ENCODE measurements around the gene LUZP2. TPM values are rescaled to one million over a fixed set of nuclear protein-coding genes. Genes with fewer than 3 reads are reported as not detected.

Gene LUZP2
- polyA plus RNA-seq, 1 of the 3 experiments (the other 2 are of a cell fraction), result 0.03 TPM

DNA sequence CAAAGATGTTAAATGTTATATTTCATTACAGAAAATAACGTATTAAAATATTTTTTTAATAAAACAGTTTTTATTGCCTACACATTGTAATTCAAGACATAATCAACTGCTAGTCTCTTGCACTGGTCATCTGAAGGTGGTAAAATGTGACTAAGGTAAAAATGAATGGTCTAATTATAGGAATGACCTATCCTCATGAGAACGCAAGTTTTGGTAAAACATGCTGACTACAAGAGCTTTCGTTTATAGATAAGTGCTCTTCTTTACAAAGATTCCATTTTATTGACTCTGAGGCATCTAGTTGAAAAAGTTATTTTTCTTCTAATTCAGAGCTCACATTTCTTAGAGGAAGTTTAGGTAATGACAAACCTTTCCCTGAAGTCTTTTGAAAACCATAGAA lies 27.3 kb downstream of the LUZP2 start:
- no peaks in the 10 kb centered on the region for H3K79me2 ChIP-seq (ENCODE audit: insufficient read depth)
- H3K27ac ChIP-seq (ENCODE audit: low read depth in 2 of 2, low read length in 1 of 2), result no peak overlapping the region
- no peaks in the 10 kb centered on the region for H3K9me2 ChIP-seq
- H3K4me2 ChIP-seq, result no peak overlapping the region
- POLR2A ChIA-PET, result no interaction called here
- TF ChIP-seq MEF2A (IDR thresholded peaks at IDR 0.05; ENCODE audit: borderline replicate concordance, low read depth) (no peak), MXI1 (IDR thresholded peaks at IDR 0.05; ENCODE audit: low read depth, low read length) (no peak), NFIC (IDR thresholded peaks at IDR 0.05; ENCODE audit: borderline replicate concordance) (no peak), TCF12 (IDR thresholded peaks at IDR 0.05) (no peak), JUND (IDR thresholded peaks at IDR 0.05) (no peak), SIN3A (IDR thresholded peaks at IDR 0.05; ENCODE audit: borderline replicate concordance, low read depth, low read length) (no peak), ELF1 (IDR thresholded peaks at IDR 0.05) (no peak), NRF1 (IDR thresholded peaks at IDR 0.05; ENCODE audit: low read depth, low read length) (no peak), SMC3 (IDR thresholded peaks at IDR 0.05; ENCODE audit: low read depth, low read length) (no peak), FOXJ3 (CRISPR knock-in tag; IDR thresholded peaks at IDR 0.05) (no peak)
- TF ChIP-seq, protein P1, sequence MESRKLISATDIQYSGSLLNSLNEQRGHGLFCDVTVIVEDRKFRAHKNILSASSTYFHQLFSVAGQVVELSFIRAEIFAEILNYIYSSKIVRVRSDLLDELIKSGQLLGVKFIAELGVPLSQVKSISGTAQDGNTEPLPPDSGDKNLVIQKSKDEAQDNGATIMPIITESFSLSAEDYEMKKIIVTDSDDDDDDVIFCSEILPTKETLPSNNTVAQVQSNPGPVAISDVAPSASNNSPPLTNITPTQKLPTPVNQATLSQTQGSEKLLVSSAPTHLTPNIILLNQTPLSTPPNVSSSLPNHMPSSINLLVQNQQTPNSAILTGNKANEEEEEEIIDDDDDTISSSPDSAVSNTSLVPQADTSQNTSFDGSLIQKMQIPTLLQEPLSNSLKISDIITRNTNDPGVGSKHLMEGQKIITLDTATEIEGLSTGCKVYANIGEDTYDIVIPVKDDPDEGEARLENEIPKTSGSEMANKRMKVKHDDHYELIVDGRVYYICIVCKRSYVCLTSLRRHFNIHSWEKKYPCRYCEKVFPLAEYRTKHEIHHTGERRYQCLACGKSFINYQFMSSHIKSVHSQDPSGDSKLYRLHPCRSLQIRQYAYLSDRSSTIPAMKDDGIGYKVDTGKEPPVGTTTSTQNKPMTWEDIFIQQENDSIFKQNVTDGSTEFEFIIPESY (IDR thresholded peaks at IDR 0.05; ENCODE audit: borderline replicate concordance, low read depth), result no peak
- TF ChIP-seq, protein P2, sequence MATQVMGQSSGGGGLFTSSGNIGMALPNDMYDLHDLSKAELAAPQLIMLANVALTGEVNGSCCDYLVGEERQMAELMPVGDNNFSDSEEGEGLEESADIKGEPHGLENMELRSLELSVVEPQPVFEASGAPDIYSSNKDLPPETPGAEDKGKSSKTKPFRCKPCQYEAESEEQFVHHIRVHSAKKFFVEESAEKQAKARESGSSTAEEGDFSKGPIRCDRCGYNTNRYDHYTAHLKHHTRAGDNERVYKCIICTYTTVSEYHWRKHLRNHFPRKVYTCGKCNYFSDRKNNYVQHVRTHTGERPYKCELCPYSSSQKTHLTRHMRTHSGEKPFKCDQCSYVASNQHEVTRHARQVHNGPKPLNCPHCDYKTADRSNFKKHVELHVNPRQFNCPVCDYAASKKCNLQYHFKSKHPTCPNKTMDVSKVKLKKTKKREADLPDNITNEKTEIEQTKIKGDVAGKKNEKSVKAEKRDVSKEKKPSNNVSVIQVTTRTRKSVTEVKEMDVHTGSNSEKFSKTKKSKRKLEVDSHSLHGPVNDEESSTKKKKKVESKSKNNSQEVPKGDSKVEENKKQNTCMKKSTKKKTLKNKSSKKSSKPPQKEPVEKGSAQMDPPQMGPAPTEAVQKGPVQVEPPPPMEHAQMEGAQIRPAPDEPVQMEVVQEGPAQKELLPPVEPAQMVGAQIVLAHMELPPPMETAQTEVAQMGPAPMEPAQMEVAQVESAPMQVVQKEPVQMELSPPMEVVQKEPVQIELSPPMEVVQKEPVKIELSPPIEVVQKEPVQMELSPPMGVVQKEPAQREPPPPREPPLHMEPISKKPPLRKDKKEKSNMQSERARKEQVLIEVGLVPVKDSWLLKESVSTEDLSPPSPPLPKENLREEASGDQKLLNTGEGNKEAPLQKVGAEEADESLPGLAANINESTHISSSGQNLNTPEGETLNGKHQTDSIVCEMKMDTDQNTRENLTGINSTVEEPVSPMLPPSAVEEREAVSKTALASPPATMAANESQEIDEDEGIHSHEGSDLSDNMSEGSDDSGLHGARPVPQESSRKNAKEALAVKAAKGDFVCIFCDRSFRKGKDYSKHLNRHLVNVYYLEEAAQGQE (IDR thresholded peaks at IDR 0.05; ENCODE audit: low read depth, low read length), result no peak
- no peaks in the 10 kb centered on the region for H4K20me1 ChIP-seq (ENCODE audit: insufficient read depth)
- H3K9me3 ChIP-seq, result no peaks in the 10 kb centered on the region
- no peaks in the 10 kb centered on the region for H3F3A ChIP-seq (replicated peaks; ENCODE audit: insufficient read depth)
- 51% methylated on average over 3 of the region's 3 CpGs for WGBS (ENCODE audit: low lambda C conversion rate)
- no peaks in the 10 kb centered on the region for H3K27me3 ChIP-seq (ENCODE audit: insufficient read depth)
- H3K36me3 ChIP-seq (replicated peaks in 1 of 2; ENCODE audit: control insufficient read depth in 1 of 2, insufficient read depth in 2 of 2, low read length in 1 of 2), result no peaks in the 10 kb centered on the region
- DNase-seq, result no peak
- no peak overlapping the region for H3K4me3 ChIP-seq (ENCODE audit: low read depth in 2 of 2, low read length in 1 of 2)
- CTCF ChIA-PET, result no interaction called here
- H3K4me1 ChIP-seq (ENCODE audit: control insufficient read depth in 1 of 2, insufficient read depth in 2 of 2, low read depth in 1 of 2, low read length in 1 of 2), result no peaks in the 10 kb centered on the region; a peak in 1 of 4 replicates
- no peak overlapping the region for H3K9ac ChIP-seq
- no peak overlapping the region for H2AFZ ChIP-seq (ENCODE audit: low read depth)

DNA sequence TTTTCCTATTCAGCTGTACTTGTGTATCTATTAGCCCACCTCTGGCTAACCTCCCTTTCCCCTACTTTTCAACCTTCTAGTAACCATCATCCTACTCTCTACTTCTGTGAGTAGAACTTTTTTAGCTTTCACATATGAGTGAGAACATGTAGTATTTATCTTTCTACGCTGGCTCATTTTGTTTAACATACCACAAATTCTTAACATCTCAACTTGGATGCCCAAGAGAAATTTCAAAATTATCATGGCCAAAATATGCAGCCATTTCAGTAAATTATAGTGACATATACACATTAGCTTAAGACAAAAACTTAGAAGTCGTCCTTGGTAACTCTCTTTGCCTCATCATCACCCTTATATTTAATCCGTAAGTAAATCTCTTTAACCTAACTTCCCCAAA lies 34.7 kb downstream of the LUZP2 start:
- POLR2A ChIA-PET, result no interaction called here
- Histone ChIP-seq H3K9me3 (no peaks in the 10 kb centered on the region), H3K4me3 (ENCODE audit: low read depth in 2 of 2, low read length in 1 of 2) (no peak overlapping the region), H3K36me3 (replicated peaks in 1 of 2; ENCODE audit: control insufficient read depth in 1 of 2, insufficient read depth in 2 of 2, low read length in 1 of 2) (no peaks in the 10 kb centered on the region), H2AFZ (ENCODE audit: low read depth) (no peak overlapping the region; the same call in 1 of the 2 replicates), H3K9ac (no peak overlapping the region), H3K4me2 (no peak overlapping the region), H3F3A (replicated peaks; ENCODE audit: insufficient read depth) (no peaks in the 10 kb centered on the region), H3K27ac (ENCODE audit: low read depth in 2 of 2, low read length in 1 of 2) (no peak overlapping the region), H3K9me2 (no peaks in the 10 kb centered on the region), H3K4me1 (ENCODE audit: control insufficient read depth in 1 of 2, insufficient read depth in 2 of 2, low read depth in 1 of 2, low read length in 1 of 2) (no peaks in the 10 kb centered on the region), H3K27me3 (ENCODE audit: insufficient read depth) (no peaks in the 10 kb centered on the region), H4K20me1 (ENCODE audit: insufficient read depth) (no peaks in the 10 kb centered on the region), H3K79me2 (ENCODE audit: insufficient read depth) (no peaks in the 10 kb centered on the region)
- CTCF ChIA-PET, result no interaction called here
- TF ChIP-seq FOXM1 (IDR thresholded peaks at IDR 0.05; ENCODE audit: low read depth), result no peak
- no peak for TF ChIP-seq EZH2phosphoT487 (IDR thresholded peaks at IDR 0.05; ENCODE audit: borderline replicate concordance, low read depth)
- no peak for TF ChIP-seq SIN3A (IDR thresholded peaks at IDR 0.05; ENCODE audit: borderline replicate concordance, low read depth, low read length)
- no peak for TF ChIP-seq TEAD4 (IDR thresholded peaks at IDR 0.05; ENCODE audit: borderline replicate concordance, insufficient read depth)
- TF ChIP-seq JUND (IDR thresholded peaks at IDR 0.05), result no peak
- no peak for TF ChIP-seq TAF1 (IDR thresholded peaks at IDR 0.05; ENCODE audit: borderline replicate concordance, low read depth, low read length)
- TF ChIP-seq YY1 (IDR thresholded peaks at IDR 0.05; ENCODE audit: low read depth), result no peak
- TF ChIP-seq, protein P3, sequence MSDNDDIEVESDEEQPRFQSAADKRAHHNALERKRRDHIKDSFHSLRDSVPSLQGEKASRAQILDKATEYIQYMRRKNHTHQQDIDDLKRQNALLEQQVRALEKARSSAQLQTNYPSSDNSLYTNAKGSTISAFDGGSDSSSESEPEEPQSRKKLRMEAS (IDR thresholded peaks at IDR 0.05; ENCODE audit: low read depth), result no peak
- no peak for TF ChIP-seq EP300 (IDR thresholded peaks at IDR 0.05; ENCODE audit: borderline replicate concordance in 1 of 2, low read depth in 1 of 2, low read length in 1 of 2)
- WGBS (ENCODE audit: low lambda C conversion rate), result 39% methylated on average over 3 of the region's 3 CpGs
- no peak for DNase-seq

All from SK-N-SH (cell line).